Endodermal cell (in vitro differentiated cells): ENCODE results near the gene NEGR1. TPM values are rescaled to one million over a fixed set of nuclear protein-coding genes. Genes with fewer than 3 reads are reported as not detected.

Experiments
- DNase-seq: peaks from one replicate; pipeline ENCODE4 v3.0.0-alpha.2; 2017
- H3K27ac ChIP-seq: 2 replicates; pipeline ENCODE4 v1.5.1; 2013; ENCODE audit warnings: mild to moderate bottlenecking, low read depth, low read length, moderate library complexity
- H3K27me3 ChIP-seq: 2 replicates; pipeline ENCODE4 v1.6.1; 2013; ENCODE audit warnings: mild to moderate bottlenecking, low read length, moderate library complexity; ENCODE audit not compliant: insufficient read depth, control insufficient read depth, poor library complexity, severe bottlenecking
- H3K36me3 ChIP-seq: 2 replicates; pipeline ENCODE4 v1.7.0; 2013; ENCODE audit warnings: mild to moderate bottlenecking, low read length, moderate library complexity; ENCODE audit not compliant: control insufficient read depth, insufficient read depth
- H3K4me1 ChIP-seq: one replicate; pipeline ENCODE4 v1.7.0; 2013; ENCODE audit warnings: low read length; ENCODE audit not compliant: control insufficient read depth, insufficient read depth
- H3K4me3 ChIP-seq: 2 replicates; pipeline ENCODE4 v1.5.1; 2013; ENCODE audit warnings: mild to moderate bottlenecking, low read length, moderate library complexity
- H3K9ac ChIP-seq: 2 replicates; pipeline ENCODE4 v1.6.1; 2013; ENCODE audit warnings: mild to moderate bottlenecking, low read length, moderate library complexity; ENCODE audit not compliant: poor library complexity, severe bottlenecking; ENCODE audit errors: extremely low read depth
- H3K9me3 ChIP-seq: 2 replicates; pipeline ENCODE4 v1.6.1; 2013; ENCODE audit warnings: mild to moderate bottlenecking, low read length, moderate library complexity; ENCODE audit not compliant: control insufficient read depth
- H3K27ac Mint-ChIP-seq: 2 replicates; pipeline ENCODE4 v1.8.0; 2020; ENCODE audit warnings: mixed read lengths
- H3K27me3 Mint-ChIP-seq: 2 replicates; pipeline ENCODE4 v1.8.0; 2021; ENCODE audit warnings: mild to moderate bottlenecking, mixed read lengths; ENCODE audit not compliant: insufficient read depth
- H3K36me3 Mint-ChIP-seq: 2 replicates; pipeline ENCODE4 v1.8.0; 2020; ENCODE audit warnings: low read depth, mixed read lengths
- H3K4me1 Mint-ChIP-seq: 2 replicates; pipeline ENCODE4 v1.8.0; 2020; ENCODE audit warnings: mixed read lengths
- H3K4me3 Mint-ChIP-seq: 2 replicates; pipeline ENCODE4 v1.8.0; 2020; ENCODE audit warnings: mild to moderate bottlenecking, moderate library complexity, mixed read lengths
- H3K9me3 Mint-ChIP-seq: 2 replicates; pipeline ENCODE4 v1.8.0; 2020; ENCODE audit warnings: mild to moderate bottlenecking, mixed read lengths
- CTCF ChIP-seq: fragments of 200-600 bp; sonication (generic); conservative IDR thresholded peaks from 2 replicates; pipeline ENCODE4 v1.5.0; 2021; ENCODE audit warnings: antibody characterized with exemption, mild to moderate bottlenecking
- WGBS, 2 experiments: methylation state at CpG; one replicate each; pipeline versions ENCODE4 v1.1.5 to v1.1.7; 2013; ENCODE audit warnings: missing lambda C conversion rate in 2 of 2, mixed read lengths in 1 of 2; ENCODE audit not compliant: insufficient coverage in 1 of 2, insufficient read length in 1 of 2; 5-methylcytosine and 5-hydroxymethylcytosine counted together
- total RNA-seq, 2 donors: library from RNA; stranded (reverse); fragmentation: NEBNext Ultra II Directional in 1 of 2; extraction: Animal tissue kit (Norgen Biotek cat#: 25700) in 1 of 2; gene quantifications; 2 replicates in 1 of 2; 3 replicates in 1 of 2; pipeline ENCODE4 v1.2.1, GENCODE V29; 2021

Gene NEGR1
- total RNA-seq, 2 donors from 2014 or later = 1.5 to 2.1 TPM

- Histone ChIP-seq H3K4me3 (no peak overlapping the region), H3K27me3 (no peaks in the 10 kb centered on the region), H3K4me1 (no peaks in the 10 kb centered on the region), H3K27ac (no peak overlapping the region), H3K9me3 (no peaks in the 10 kb centered on the region), H3K36me3 (no peaks in the 10 kb centered on the region), H3K9ac (no peak overlapping the region)
- H3K4me1 Mint-ChIP-seq = peaks cover 17% of the 10 kb centered on the region
- H3K27me3 Mint-ChIP-seq = no peaks in the 10 kb centered on the region
- no peak overlapping the region for H3K4me3 Mint-ChIP-seq
- DNase-seq = no peak
- H3K27ac Mint-ChIP-seq = no peak overlapping the region
- no peaks in the 10 kb centered on the region for H3K9me3 Mint-ChIP-seq
- H3K36me3 Mint-ChIP-seq = no peaks in the 10 kb centered on the region
- no peak for TF ChIP-seq CTCF
- 91 to 100% methylated on average over 1 to 2 of the region's 2 CpGs for WGBS, 2 experiments
These were observed 817.2 kb downstream of the NEGR1 start for GRCh38 chr1:71465093-71465492.

GRCh38 chr1:71464016-71464415 lies 818.3 kb downstream of the NEGR1 start:
- Histone ChIP-seq H3K9me3 (no peaks in the 10 kb centered on the region), H3K4me1 (no peaks in the 10 kb centered on the region), H3K27me3 (no peaks in the 10 kb centered on the region), H3K27ac (no peak overlapping the region), H3K36me3 (no peaks in the 10 kb centered on the region), H3K4me3 (no peak overlapping the region), H3K9ac (no peak overlapping the region)
- no peak overlapping the region for H3K27ac Mint-ChIP-seq
- WGBS, 2 experiments = 100% methylated on average over 1 of the region's 1 CpG; no CpG with 5 or more reads in 1 of the 2 experiments
- H3K27me3 Mint-ChIP-seq = no peaks in the 10 kb centered on the region
- H3K4me1 Mint-ChIP-seq = peaks cover 17% of the 10 kb centered on the region
- no peaks in the 10 kb centered on the region for H3K9me3 Mint-ChIP-seq
- no peak for DNase-seq
- no peak for TF ChIP-seq CTCF
- no peak overlapping the region for H3K4me3 Mint-ChIP-seq
- no peaks in the 10 kb centered on the region for H3K36me3 Mint-ChIP-seq

DNA sequence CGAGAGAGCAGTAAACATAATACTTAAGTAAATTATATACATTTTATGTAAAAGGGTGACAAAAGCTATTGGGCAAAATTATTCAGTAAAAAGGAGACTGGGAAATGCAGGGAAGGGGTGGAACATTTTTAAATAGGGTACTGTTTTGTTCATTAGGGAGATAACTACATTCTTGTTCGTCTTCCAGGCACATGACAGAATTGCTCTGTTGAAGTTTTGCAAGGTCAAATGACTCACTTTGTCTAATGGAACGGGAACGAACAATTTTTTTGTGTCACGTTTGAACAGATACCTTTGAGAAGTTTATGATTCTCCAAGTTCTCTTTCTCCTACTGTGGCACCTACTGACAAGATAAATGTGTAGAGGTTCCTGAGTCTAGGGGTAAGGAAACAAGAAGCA lies 819.2 kb downstream of the NEGR1 start:
- no peaks in the 10 kb centered on the region for H3K36me3 ChIP-seq
- WGBS, 2 experiments = 90 to 100% methylated on average over 1 to 5 of the region's 5 CpGs
- no peaks in the 10 kb centered on the region for H3K36me3 Mint-ChIP-seq

More for the DNA sequence above, 819.2 kb downstream of the NEGR1 start:
- no peak for DNase-seq
- TF ChIP-seq CTCF = no peak
- Histone ChIP-seq H3K9ac (no peak overlapping the region), H3K9me3 (no peaks in the 10 kb centered on the region), H3K4me1 (no peaks in the 10 kb centered on the region), H3K27ac (no peak overlapping the region), H3K27me3 (no peaks in the 10 kb centered on the region), H3K4me3 (no peak overlapping the region)
- H3K27me3 Mint-ChIP-seq = no peaks in the 10 kb centered on the region
- no peak overlapping the region for H3K27ac Mint-ChIP-seq
- peaks cover 17% of the 10 kb centered on the region for H3K4me1 Mint-ChIP-seq
- no peak overlapping the region for H3K4me3 Mint-ChIP-seq
- no peaks in the 10 kb centered on the region for H3K9me3 Mint-ChIP-seq
